Fibroblast of lung (primary cell): ENCODE measurements around the gene CIITA.

Experiments
- CTCF ChIP-seq, 2 donors: IDR thresholded peaks in 1 of 2; conservative IDR thresholded peaks in 1 of 2; 1 replicate in 1 of 2; 2 replicates in 1 of 2; pipeline ENCODE4 v1.5.1; 2011 to 2012; ENCODE audit warnings: low read length in 2 of 2, control low read depth in 1 of 2, inconsistent platforms in 1 of 2, low read depth in 1 of 2, mild to moderate bottlenecking in 1 of 2
- EZH2 ChIP-seq: IDR thresholded peaks from 2 replicates; pipeline ENCODE4 v1.5.1; 2012; ENCODE audit warnings: low read length, control low read depth, mild to moderate bottlenecking; ENCODE audit errors: missing control alignments

DNA sequence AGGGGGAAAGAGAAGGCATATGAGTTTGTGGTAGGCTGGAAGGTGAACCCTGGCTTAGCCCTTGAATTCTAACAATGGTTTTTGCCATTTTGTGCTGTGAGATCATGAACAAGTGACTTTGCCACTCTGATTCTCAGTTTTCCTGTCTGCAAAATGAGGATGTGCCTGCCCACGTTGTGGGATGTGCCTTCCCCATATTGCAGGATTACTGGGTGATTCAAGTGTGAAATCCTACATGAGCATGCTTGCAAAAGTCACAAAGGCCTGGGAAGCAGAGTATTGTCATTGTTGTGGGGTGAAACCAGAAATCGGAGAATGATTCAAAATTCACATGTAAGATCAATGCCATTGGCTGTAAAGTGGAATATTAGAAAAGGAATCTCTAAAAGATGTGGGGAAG is 29.8 kb upstream of the CIITA start:
- TF ChIP-seq CTCF (conservative IDR thresholded peaks at IDR 0.05 in 1 of 2, IDR thresholded peaks at IDR 0.05 in 1 of 2; ENCODE audit: low read depth in 1 of 2, low read length in 2 of 2) (no peak), EZH2 (no peak)
